IMR-90 (cell line): Measurements from ENCODE around the gene ADGRG6. TPM values are rescaled to one million over a fixed set of nuclear protein-coding genes. Genes with fewer than 3 reads are reported as not detected.

ENCODE experiments used
- ATAC-seq: fragments of 200-7000 bp; cut with Tn5 transposase; 2 replicates; pipeline ENCODE4 v1.9.1; 2020; ENCODE audit warnings: low read depth, mild to moderate bottlenecking, moderate library complexity
- BruUV-seq: library from RNA; stranded (reverse); fragments of 400-500 nt; replicated peaks from 2 replicates; lab custom pipeline; 2021; lab: Mats Ljungman, UMichigan
- CTCF ChIA-PET: fragments of 300-600 bp; formaldehyde crosslinking; extraction: SDS; loops from one replicate; lab custom pipeline; 2021; ENCODE audit warnings: antibody characterized with exemption; lab: Yijun Ruan, JAX
- POLR2A ChIA-PET: fragments of 300-600 bp; sonication (Branson Sonifier 250); formaldehyde crosslinking; loops from one replicate; lab custom pipeline; 2022; ENCODE audit warnings: antibody characterized with exemption; ENCODE audit not compliant: unreplicated experiment; lab: Charles Lee
- DNase-seq: peaks from one replicate; pipeline ENCODE4 v3.0.0; 2013
- H2AFZ ChIP-seq: replicated peaks from 2 replicates; pipeline ENCODE3; 2013; ENCODE audit warnings: low read length, mild to moderate bottlenecking; ENCODE audit not compliant: poor library complexity
- H2AK5ac ChIP-seq: 2 replicates; pipeline ENCODE4 v1.6.1; 2013; ENCODE audit warnings: low read depth, low read length, inconsistent platforms
- H2AK9ac ChIP-seq: replicated peaks from 2 replicates; pipeline ENCODE3; 2013; ENCODE audit warnings: mild to moderate bottlenecking, low read depth, low read length, moderate library complexity; ENCODE audit not compliant: poor library complexity
- H2BK120ac ChIP-seq: 2 replicates; pipeline ENCODE4 v1.6.1; 2013; ENCODE audit warnings: low read depth, low read length, inconsistent platforms
- H2BK15ac ChIP-seq: 3 replicates; pipeline ENCODE4 v1.6.1; 2013; ENCODE audit warnings: low read depth, low read length, inconsistent platforms
- H2BK20ac ChIP-seq: 2 replicates; pipeline ENCODE4 v1.6.1; 2013; ENCODE audit warnings: low read depth, mild to moderate bottlenecking, inconsistent platforms, low read length, moderate library complexity
- H2BK5ac ChIP-seq: 2 replicates; pipeline ENCODE4 v1.6.1; 2013; ENCODE audit warnings: mild to moderate bottlenecking, low read depth, low read length, inconsistent platforms; ENCODE audit not compliant: poor library complexity, severe bottlenecking
- H3K14ac ChIP-seq: replicated peaks from 2 replicates; pipeline ENCODE4 v1.6.1; 2013; ENCODE audit warnings: low read depth, low read length, inconsistent platforms
- H3K18ac ChIP-seq: 2 replicates; pipeline ENCODE4 v1.6.1; 2013; ENCODE audit warnings: low read depth, low read length, control low read depth
- H3K23ac ChIP-seq: 2 replicates; pipeline ENCODE4 v1.6.1; 2013; ENCODE audit warnings: low read depth, low read length, inconsistent platforms
- H3K27ac ChIP-seq: 2 replicates; pipeline ENCODE4 v1.5.1; 2013; ENCODE audit warnings: mild to moderate bottlenecking, control low read depth, low read length; ENCODE audit not compliant: insufficient read depth
- H3K27me3 ChIP-seq: 2 replicates; pipeline ENCODE4 v1.6.1; 2013; ENCODE audit warnings: low read length; ENCODE audit not compliant: control insufficient read depth, insufficient read depth
- H3K36me3 ChIP-seq: 2 replicates; pipeline ENCODE4 v1.6.1; 2013; ENCODE audit warnings: low read length, mixed read lengths; ENCODE audit not compliant: control insufficient read depth, insufficient read depth
- H3K4ac ChIP-seq: 2 replicates; pipeline ENCODE4 v1.6.1; 2013; ENCODE audit warnings: low read depth, low read length, inconsistent platforms
- H3K4me1 ChIP-seq: 2 replicates; pipeline ENCODE4 v1.6.1; 2013; ENCODE audit warnings: low read length, mixed read lengths; ENCODE audit not compliant: control insufficient read depth, insufficient read depth
- H3K4me2 ChIP-seq: 2 replicates; pipeline ENCODE4 v1.6.1; 2013; ENCODE audit warnings: low read depth, mild to moderate bottlenecking, control low read depth, low read length, moderate library complexity
- H3K4me3 ChIP-seq: 2 replicates; pipeline ENCODE4 v1.5.1; 2013; ENCODE audit warnings: low read depth, mild to moderate bottlenecking, control low read depth, low read length, moderate library complexity; ENCODE audit not compliant: insufficient read depth
- H3K56ac ChIP-seq: 2 replicates; pipeline ENCODE4 v1.6.1; 2013; ENCODE audit warnings: low read length, inconsistent platforms; ENCODE audit not compliant: insufficient read depth; ENCODE audit errors: extremely low read depth
- H3K79me1 ChIP-seq, 2 experiments: 2 replicates each; pipeline ENCODE4 v1.6.1; 2013; ENCODE audit warnings: low read length in 2 of 2, inconsistent platforms in 1 of 2, low read depth in 1 of 2
- H3K9ac ChIP-seq: 2 replicates; pipeline ENCODE4 v1.6.1; 2013; ENCODE audit warnings: low read depth, low read length, control low read depth
- H3K9me1 ChIP-seq: 2 replicates; pipeline ENCODE4 v1.6.1; 2013; ENCODE audit warnings: low read length, inconsistent platforms; ENCODE audit not compliant: insufficient read depth
- H3K9me3 ChIP-seq: 2 replicates; pipeline ENCODE4 v1.6.1; 2013; ENCODE audit warnings: low read length; ENCODE audit not compliant: control insufficient read depth, insufficient read depth
- H4K20me1 ChIP-seq: 2 replicates; pipeline ENCODE4 v1.6.1; 2013; ENCODE audit warnings: low read length, inconsistent platforms; ENCODE audit not compliant: insufficient read depth
- H4K5ac ChIP-seq: 2 replicates; pipeline ENCODE4 v1.6.1; 2013; ENCODE audit warnings: mild to moderate bottlenecking, low read depth, low read length, control low read depth
- H4K8ac ChIP-seq, 2 experiments: 2 replicates each; pipeline ENCODE4 v1.6.1; 2013; ENCODE audit warnings: low read depth in 2 of 2, low read length in 2 of 2, control low read depth in 1 of 2, inconsistent platforms in 1 of 2
- H4K91ac ChIP-seq: 2 replicates; pipeline ENCODE4 v1.6.1; 2013; ENCODE audit warnings: low read depth, low read length, inconsistent platforms; ENCODE audit not compliant: insufficient read depth
- RFX5 ChIP-seq: IDR thresholded peaks from 2 replicates; pipeline ENCODE4 v1.8.0; 2012; ENCODE audit warnings: low read depth, mild to moderate bottlenecking, low read length, moderate library complexity
- WGBS, 2 experiments: methylation state at CpG; one replicate each; pipeline versions ENCODE4 v1.1.5 to v1.1.7; 2013; ENCODE audit warnings: missing lambda C conversion rate in 2 of 2; ENCODE audit not compliant: insufficient read length in 1 of 2; ENCODE audit errors: extremely low coverage in 2 of 2; 5-methylcytosine and 5-hydroxymethylcytosine counted together
- dilution Hi-C: fragments of 300-500 bp; cut with HindIII; formaldehyde crosslinking; loops from one replicate; pipeline ENCODE4 v1.14.3; 2018; ENCODE audit warnings: low sequenced_read_pairs; ENCODE audit not compliant: unreplicated experiment
- in situ Hi-C: fragments of 300-500 bp; cut with MboI; formaldehyde crosslinking; loops from 3 replicates; pipeline ENCODE4 v1.14.3; 2019; ENCODE audit warnings: low sequenced_read_pairs, inconsistent platforms, mixed read lengths
- intact Hi-C: fragments of 100-400 bp; cut with micrococcal nuclease; formaldehyde crosslinking; loops from 2 replicates; pipeline ENCODE4 v1.10.0; 2022
- polyA plus RNA-seq, 3 experiments: library from polyadenylated mRNA; depleted of rRNA; stranded (reverse); fragments of >200 nt; gene quantifications; 2 replicates each; pipeline ENCODE4 v1.2.3, GENCODE V29; 2012; ENCODE audit warnings: low replicate concordance in 1 of 3
- total RNA-seq: library from RNA; depleted of rRNA; stranded (reverse); fragments of >200 nt; gene quantifications from 2 replicates; pipeline ENCODE4 v1.2.3, GENCODE V29; 2012

The ADGRG6 gene
- total and polyA plus RNA-seq, 2 of the 4 experiments (the other 2 are of a cell fraction): 10.0 to 20.3 TPM

DNA sequence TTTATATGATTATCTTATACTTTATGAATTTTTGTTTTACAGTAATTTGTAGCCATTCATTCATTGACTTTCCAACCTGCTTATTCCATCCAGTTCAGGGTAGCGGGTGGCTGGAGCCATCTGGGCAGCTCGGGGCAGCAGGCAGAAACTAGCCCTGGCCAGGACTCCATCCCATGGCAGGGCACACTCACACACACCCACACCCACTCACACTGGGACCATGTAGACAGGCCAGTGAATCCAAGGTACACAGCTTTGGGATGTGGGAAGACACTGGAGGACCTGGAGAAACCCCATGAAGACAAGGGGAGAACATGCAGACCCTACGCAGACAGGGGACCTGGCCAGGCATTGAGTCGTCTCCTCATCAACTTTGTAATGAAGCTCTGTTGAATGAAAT, 84.8 kb downstream of the ADGRG6 start:
- no peak overlapping the region for H3K56ac ChIP-seq
- CTCF ChIA-PET: interaction anchor here (1.0 to 1.3 kb wide), 4 partner anchors 23 to 238 kb away, joined by 3 to 4 read pairs (median 3); no protein-coding TSS in a partner anchor
- H2BK5ac ChIP-seq: peak overlapping the region; percentile 55
- no peak for DNase-seq
- no CpG with 5 or more reads among the region's 4 CpGs for WGBS, 2 experiments
- no peak overlapping the region for H3K9ac ChIP-seq
- dilution Hi-C loops (no loop called here), intact Hi-C loops (loop anchor here (5.0 kb wide), 1 partner anchor 159 kb away; no protein-coding TSS in a partner anchor), in situ Hi-C loops (loop anchor here (10.0 kb wide), 1 partner anchor 242 kb away; the partner anchor contains the start of genes NMBR and VTA1)
- peaks cover 5% of the 10 kb centered on the region for H3K4me1 ChIP-seq
- POLR2A ChIA-PET: no interaction called here
- H4K8ac ChIP-seq: no peak overlapping the region
- H3K9me3 ChIP-seq: no peaks in the 10 kb centered on the region
- TF ChIP-seq RFX5: no peak
- peak overlapping the region; percentile 60; the same call in 1 of the 2 replicates for H4K91ac ChIP-seq
- H2AFZ ChIP-seq: no peak overlapping the region
- no peaks in the 10 kb centered on the region for H3K36me3 ChIP-seq
- H3K23ac ChIP-seq: no peak overlapping the region
- no peak for ATAC-seq
- no peaks in the 10 kb centered on the region for H4K20me1 ChIP-seq
- no TSS peak for BruUV-seq
- H3K27ac ChIP-seq: no peak overlapping the region
- peaks cover 3% of the 10 kb centered on the region; the same call in 1 of the 2 replicates for H3K9me1 ChIP-seq
- H3K14ac ChIP-seq: no peak overlapping the region
- no peak overlapping the region for H3K4me3 ChIP-seq
- H3K27me3 ChIP-seq: no peaks in the 10 kb centered on the region
- H3K79me1 ChIP-seq: no peaks in the 10 kb centered on the region
- H3K18ac ChIP-seq: no peak overlapping the region
- H3K4ac ChIP-seq: peak overlapping the region; percentile 26; the same call in 1 of the 2 replicates
- H2BK120ac ChIP-seq: peak overlapping the region; percentile 16; the same call in 1 of the 2 replicates
- no peak overlapping the region for H2AK9ac ChIP-seq
- peak overlapping the region; percentile 51 for H2BK20ac ChIP-seq
- peak overlapping the region; percentile 35 for H2AK5ac ChIP-seq
- H3K4me2 ChIP-seq: no peak overlapping the region
- H2BK15ac ChIP-seq: 0 out of 3 replicates have a peak overlapping the region, but pooled peaks have one; percentile 34
- H4K5ac ChIP-seq: no peak overlapping the region; the same call in 1 of the 2 replicates
